GM19193 (cell line): ENCODE measurements around the gene P3H2.

Source experiments
- POLR2A ChIP-seq: IDR thresholded peaks from 4 replicates; pipeline ENCODE4 v1.6.1; 2011; ENCODE audit not compliant: insufficient read depth, insufficient read length; ENCODE audit errors: extremely low read depth

P3H2 gene

DNA sequence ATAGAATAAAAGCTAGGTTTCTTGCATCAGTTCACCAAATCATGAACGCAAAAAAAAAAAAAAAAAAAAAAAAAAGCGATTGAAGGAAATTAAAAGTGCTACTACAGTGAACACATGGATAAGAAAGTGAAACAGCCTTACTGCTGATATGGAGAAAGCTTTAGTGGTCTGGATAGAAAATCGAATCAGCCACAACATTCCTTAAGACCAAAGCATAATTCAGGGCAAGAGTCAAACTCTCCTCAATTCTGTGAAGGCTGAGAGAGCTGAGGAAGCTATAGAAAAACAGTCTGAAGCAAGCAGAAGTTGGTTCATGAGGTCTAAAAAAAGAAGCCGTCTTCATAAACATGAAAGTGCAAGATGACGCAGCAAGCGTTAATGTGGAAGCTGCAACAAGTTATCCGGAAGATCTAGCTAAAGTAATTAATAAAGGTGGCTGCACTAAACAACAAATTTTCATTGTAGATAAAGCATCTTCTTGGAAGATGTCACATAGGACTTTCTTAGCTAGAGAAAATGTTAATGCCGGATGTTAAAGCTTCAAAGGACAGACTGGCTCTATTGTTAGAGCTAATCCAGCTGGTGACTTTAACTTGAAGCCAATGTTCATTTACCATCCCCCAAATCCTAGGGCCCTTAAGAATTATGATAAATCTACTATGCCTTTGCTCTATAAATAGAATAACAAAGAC lies 19.2 kb downstream of the P3H2 start:
- no peak for TF ChIP-seq POLR2A

DNA sequence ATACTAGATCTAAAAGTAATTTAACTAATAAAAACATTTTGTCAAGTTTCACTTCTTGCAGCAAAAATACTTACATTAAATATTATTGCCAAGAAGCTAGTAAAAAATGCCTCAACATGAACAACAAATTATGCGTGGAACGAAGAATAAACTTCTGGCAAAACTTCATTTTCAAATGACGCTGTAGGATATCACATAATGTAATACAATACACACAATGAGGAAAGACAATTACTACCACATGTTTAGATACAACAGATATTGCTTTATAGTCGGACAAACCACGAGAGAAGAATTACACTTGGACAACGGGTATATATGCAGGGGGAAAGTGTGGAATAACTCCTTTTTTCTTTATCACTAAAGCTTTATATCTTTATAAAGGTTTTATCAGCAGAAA lies 21.6 kb downstream of the P3H2 start:
- TF ChIP-seq POLR2A, result no peak

DNA sequence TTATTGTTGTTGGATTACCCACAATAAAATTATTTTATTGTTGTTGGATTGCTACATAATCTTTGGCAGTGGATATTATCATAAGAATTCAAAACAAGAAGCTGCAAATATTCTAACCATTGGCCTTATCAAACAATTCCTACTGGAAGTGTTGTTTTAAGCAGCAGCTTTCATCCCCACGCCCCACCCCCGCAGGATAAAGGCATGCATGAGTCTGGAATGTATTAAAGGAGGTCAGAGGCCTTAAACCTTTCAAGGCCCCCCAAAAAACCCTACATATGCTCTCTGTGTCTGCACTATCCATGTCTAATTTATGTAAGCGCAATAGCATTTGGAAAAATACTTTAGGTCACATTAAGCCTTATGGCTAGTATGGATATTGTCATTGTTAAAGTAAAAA lies 23.1 kb downstream of the P3H2 start:
- TF ChIP-seq POLR2A, result no peak

DNA sequence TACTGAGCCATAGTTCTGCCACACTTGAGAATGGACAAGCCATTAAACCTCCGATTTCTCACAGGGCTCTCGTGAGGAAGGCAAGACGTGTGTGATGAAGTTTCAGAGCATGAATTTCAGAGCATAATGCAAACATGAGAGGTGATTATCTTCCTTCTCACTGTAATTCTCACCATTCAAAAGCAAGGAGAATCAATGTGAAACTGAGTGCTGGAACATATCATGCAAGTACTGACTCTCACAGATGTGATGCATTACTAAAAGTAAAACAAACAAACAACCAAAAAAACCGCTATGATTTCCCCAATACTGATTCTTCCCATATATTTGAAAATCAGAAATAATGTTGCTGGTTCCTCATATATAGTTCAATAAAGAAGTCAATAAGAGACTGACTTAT lies 23.7 kb downstream of the P3H2 start:
- no peak for TF ChIP-seq POLR2A

DNA sequence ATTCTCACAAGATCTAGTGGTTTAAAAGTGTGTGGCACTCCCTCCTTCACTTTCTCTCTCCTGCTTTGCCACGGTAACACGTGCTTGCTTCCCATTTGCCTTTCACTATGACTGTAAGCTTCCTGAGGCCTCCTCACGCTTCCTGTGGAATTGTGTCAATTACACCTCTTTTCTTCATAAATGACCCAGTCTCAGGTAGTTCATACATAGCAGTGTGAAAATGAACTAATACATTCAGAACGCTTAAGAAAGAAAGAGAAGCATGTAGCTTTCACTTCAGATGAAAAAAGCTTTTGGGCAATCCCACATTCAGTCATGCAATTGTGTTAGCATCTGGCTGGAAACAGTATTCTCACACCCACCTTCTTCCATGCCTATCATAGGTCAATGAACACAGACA lies 24.4 kb downstream of the P3H2 start:
- TF ChIP-seq POLR2A, result no peak

DNA sequence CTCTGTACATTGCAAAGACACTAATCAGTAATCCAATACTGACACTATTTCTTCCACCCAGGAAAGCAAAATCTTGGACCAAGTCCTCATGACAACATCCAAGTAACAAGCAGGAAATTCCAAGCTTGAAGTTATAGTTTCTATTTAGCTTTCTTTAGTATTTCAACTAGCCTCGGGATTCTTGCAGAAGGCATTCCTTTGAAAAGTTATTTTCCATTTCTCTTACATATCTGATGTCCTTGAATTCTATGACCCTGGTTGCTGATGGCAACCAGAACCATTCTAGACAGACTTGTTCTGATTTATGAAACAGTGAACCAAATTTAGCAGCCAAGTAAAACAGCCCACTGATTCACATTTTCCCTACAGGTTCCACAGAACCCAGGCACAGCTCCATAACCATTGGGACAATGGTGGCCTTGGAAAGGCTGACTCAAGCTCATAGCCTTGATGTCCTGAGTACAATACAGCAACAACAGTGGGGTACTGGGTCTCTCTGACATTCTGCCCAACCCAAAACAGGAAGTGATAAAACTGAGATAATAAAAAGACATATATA lies 26.5 kb downstream of the P3H2 start:
- TF ChIP-seq POLR2A, result no peak

DNA sequence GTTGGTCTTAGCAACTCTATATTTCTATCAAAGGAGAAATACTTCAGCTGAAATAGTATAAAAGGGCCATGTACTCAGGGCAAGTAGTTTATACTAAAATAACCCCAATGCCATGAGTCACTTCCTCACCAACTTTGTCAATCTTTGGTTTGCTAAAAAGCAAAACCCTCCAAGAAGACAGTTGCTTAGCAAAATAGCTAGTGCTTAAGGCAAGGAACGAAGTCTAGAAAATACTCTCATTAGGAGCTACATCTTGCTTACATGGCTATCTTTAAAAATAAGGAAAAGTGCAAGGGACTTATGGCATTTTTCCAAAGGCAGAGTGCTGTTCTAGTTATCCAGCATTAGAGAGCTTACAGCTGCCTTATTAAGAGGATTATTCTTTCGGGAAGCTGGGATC lies 28.4 kb downstream of the P3H2 start:
- no peak for TF ChIP-seq POLR2A

DNA sequence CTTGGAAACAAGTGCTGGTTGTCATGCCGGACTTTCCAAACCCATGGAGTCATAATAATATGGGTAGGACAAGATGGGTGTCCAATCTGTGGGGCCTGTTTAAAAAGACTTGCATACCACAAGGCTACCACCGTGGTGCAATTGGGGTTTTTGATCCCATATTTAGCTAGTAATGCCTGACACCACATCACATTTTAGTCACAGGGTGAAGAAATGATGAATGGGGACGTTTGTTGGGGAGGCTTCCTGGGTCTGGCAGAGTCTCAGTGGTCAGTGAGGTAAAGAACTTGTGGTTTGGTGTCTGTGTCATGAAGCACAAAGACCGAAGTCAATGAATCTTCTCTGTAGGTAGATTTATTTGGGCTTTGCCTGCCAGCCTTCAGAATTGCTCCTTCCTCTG lies 31.0 kb downstream of the P3H2 start:
- TF ChIP-seq POLR2A, result no peak

DNA sequence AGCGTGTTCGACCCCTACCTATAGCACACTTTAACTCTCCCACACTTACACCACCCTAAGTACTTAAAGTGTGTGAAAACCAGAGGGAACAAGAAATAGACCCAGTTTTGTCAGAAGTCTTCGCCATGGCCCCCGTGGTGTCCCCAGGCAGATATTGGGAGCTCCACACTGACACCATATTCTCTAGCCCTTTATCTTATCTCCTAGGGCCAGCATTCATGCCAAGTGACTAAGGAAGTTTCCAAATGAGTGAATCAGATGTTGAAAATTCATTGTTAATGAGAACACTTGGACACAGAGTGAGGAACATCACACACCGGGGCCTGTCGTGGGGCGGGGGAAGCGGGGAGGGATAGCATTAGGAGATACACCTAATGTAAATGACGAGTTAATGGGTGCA lies 31.8 kb downstream of the P3H2 start:
- TF ChIP-seq POLR2A, result no peak

DNA sequence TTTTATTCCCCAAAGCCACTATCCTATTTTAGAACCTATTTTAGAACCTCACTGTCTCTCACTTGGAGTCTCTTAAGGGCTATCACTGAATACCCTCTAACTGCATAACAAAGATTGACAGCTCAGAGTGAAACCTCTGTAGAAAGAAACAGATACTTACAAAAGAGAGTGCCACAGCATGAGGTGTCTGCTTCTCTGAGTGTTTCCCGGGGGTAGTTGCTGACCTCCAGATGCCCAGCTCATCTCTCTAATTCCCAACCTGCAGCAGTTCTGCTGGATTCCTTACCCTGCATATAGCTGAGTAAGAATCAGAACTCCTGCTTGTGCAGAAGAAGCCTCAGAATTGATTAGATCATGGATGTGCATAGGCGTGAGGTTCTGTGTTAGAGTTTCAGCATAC lies 34.5 kb downstream of the P3H2 start:
- TF ChIP-seq POLR2A, result no peak

DNA sequence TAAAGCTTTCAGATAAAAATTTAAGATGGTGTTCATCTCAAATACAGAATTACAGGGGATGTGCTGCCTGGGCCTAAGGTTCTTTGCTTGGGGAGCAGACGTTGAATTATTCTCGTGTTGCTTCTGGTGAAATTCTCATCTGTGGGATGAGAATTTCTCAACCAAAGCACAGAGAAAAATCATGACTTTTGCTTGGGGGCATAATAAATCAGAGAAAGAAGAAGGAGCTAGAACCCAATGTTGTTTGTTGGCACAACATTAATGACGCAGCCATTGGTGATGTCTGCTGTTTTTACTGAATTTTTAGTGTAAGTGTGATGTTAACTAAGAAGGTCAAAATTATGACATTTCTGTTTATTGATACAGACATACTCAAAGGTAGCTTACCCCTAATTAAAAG lies 35.7 kb downstream of the P3H2 start:
- TF ChIP-seq POLR2A, result no peak

DNA sequence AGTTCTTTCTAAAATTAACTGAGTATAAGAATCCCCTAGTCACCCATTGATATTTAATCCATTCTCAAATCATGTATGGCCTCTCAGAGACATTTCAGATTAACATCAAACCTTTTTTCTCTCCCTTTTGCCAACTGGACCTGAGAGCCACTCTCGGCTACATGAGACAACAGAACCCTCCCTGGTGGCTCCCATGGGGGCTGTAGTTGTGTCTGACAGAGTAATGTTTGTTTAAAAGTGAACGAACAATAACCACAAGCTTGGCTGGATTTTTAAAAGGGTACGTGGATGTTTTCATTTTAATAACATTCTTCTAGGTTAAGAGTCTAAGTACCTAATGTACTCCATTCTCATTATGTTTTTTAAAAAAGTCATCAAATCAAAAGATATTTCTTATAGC lies 37.1 kb downstream of the P3H2 start:
- no peak for TF ChIP-seq POLR2A

DNA sequence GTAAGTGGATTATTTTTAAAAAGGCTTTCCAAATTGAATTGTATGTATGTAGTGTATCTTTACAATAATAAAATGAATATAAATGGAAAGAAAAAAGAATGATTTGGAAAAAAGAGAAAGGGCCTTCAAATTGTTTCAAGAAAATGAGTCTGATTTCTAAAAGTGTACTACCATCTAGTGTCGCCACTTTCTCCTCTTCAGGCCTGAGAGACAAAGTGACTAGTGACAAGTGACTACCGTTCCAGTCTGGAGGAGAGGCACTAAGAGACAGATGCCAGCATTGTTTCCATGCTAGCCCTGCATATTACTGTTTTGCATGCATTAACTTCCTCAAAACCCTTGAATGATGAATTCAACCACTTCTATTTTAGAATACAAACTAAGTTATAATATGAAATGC lies 39.3 kb downstream of the P3H2 start:
- no peak for TF ChIP-seq POLR2A

DNA sequence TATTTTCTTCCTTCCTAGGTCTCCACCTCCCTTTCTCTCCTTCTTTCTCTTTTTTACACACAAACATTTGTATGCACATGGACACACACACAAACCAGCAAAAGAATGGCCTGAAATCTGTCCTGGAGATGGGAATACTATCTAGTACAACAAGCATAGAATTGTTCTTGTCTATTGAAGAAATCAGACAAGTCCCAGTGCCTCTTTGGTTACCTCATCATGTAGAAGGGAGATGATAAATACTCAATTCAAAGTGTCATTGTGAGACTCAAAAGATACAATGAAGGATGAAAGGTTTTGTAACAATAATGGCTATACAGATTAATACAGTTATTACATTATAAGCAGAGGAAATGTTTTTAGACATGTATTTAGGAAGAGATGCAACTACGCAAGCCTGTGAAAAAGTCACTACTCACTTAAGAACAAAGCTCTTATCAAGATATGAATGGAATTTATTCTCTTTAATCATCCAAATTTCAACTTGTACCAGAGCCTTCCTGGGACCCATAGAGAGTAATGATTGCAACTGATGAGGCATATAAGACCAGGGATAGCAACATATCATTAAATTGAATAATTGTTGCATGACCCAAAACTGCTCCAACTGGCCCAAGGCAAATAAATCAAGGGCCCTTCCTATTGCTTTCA lies 43.2 kb downstream of the P3H2 start:
- TF ChIP-seq POLR2A, result no peak

DNA sequence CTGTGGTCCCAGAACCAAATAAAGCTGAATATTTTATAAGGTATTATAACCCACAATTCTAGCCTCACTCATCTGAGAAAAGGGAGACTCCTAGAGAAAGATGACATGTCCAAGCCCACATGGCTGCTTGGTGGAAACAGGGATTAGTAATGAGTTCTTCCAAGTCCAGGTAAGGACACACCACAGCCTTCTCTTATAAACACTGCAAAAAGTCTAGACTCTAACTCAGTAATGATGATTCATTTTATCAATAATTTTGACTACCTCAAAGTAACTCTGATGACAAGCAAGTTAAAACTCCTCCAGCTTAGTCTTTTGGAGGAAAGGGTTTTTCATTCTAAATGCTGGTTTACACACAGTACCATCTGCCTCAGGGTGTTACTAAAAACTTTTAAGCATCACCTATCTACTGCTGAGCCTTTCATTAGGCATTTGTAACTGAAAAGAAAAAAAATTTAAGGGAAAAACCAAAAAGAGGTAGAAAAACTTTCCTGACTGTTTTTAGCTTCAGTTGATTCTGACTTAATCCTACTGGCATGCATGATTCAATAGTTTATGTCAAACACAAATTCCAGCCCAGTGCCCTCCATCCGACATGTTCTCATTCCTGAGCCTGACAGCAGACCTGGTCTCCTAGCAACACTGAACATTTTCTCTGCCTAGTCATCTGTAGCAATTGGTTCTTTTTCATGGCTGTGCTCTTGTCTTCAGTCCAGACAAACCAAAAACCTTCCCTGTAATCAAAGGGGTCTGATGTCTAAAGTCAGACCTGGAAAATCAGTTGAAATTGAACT lies 43.9 kb downstream of the P3H2 start:
- no peak for TF ChIP-seq POLR2A

DNA sequence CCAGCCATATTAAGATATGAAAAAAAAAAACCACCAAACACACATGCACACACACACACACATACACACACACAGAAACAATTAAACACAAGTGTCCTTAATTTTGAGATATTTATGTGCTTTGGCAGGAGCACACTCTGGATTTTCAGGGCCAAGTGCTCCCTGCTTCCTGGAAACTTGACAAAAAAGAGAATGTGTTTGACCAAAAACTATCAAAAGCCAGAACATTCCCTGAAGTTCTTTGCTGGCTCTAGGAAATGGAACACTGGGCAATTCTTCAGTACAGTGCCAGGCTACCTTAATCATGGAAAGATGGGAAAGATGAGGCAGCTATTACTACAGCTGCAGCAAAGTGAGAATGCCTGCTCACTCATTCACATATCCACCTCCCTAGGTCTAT lies 44.6 kb downstream of the P3H2 start:
- no peak for TF ChIP-seq POLR2A
